GM12878 (cell line): ENCODE results near the gene FBN3. TPM values are rescaled to one million over a fixed set of nuclear protein-coding genes. Genes with fewer than 3 reads are reported as not detected.
A peak's percentile ranks its signal among the peaks of the same experiment; 100 is the strongest.

ENCODE experiments used
- ATAC-seq: fragments of 200-7000 bp; cut with Tn5 transposase; 3 replicates; pipeline ENCODE4 v1.9.1; 2020; ENCODE audit warnings: mild to moderate bottlenecking, moderate library complexity
- BruUV-seq: library from RNA; stranded (reverse); fragments of 400-500 nt; replicated peaks from 2 replicates; lab custom pipeline; 2021; lab: Mats Ljungman, UMichigan
- CTCF ChIA-PET: fragments of 300-600 bp; sonication (Branson Sonifier 250); formaldehyde crosslinking; extraction: SDS; loops from one replicate; lab custom pipeline; 2021; ENCODE audit warnings: inconsistent platforms; lab: Yijun Ruan, JAX
- POLR2A ChIA-PET: fragments of 350-600 bp; formaldehyde crosslinking; extraction: SDS; loops from one replicate; lab custom pipeline; 2021; ENCODE audit warnings: inconsistent platforms; lab: Charles Lee
- RAD21 ChIA-PET: fragments of 300-600 bp; sonication (Branson Sonifier 250); formaldehyde crosslinking; loops from one replicate; lab custom pipeline; 2023; ENCODE audit warnings: antibody characterized with exemption; ENCODE audit not compliant: unreplicated experiment; lab: Charles Lee
- SMC1A ChIA-PET: fragments of 300-600 bp; sonication (Branson Sonifier 250); formaldehyde crosslinking; loops from one replicate; lab custom pipeline; 2023; ENCODE audit not compliant: unreplicated experiment, uncharacterized antibody; lab: Charles Lee
- DNase-seq: peaks from one replicate; pipeline ENCODE4 v3.0.0-alpha.2; 2011; ENCODE audit warnings: low read depth, low spot score
- FAIRE-seq: peaks from 3 replicates; lab custom pipeline; 2011; peaks lifted over from hg19 to GRCh38; lab: Jason Lieb, UNC
- H2AFZ ChIP-seq: 2 replicates; pipeline ENCODE4 v1.6.0; 2011; ENCODE audit warnings: low read depth, low read length, control low read depth; ENCODE audit not compliant: control insufficient read depth
- H3K27ac ChIP-seq: 2 replicates; pipeline ENCODE4 v1.5.1; 2011; ENCODE audit warnings: control low read depth; ENCODE audit not compliant: control insufficient read depth, insufficient read depth
- H3K27me3 ChIP-seq, 2 experiments: replicated peaks in 1 of 2; 2 replicates each; pipeline versions ENCODE4 v1.6.0 to v1.6.1; 2011; ENCODE audit warnings: low read length in 1 of 2; ENCODE audit not compliant: control insufficient read depth in 2 of 2, insufficient read depth in 2 of 2
- H3K36me3 ChIP-seq, 2 experiments: 2 replicates each; pipeline ENCODE4 v1.5.1; 2011; ENCODE audit warnings: low read length in 1 of 2; ENCODE audit not compliant: control insufficient read depth in 2 of 2, insufficient read depth in 2 of 2
- H3K4me1 ChIP-seq: 2 replicates; pipeline ENCODE4 v1.6.1; 2011; ENCODE audit warnings: mild to moderate bottlenecking, low read length, moderate library complexity, mixed read lengths; ENCODE audit not compliant: control insufficient read depth, insufficient read depth
- H3K4me2 ChIP-seq: 2 replicates; pipeline ENCODE4 v1.6.0; 2011; ENCODE audit warnings: control low read depth; ENCODE audit not compliant: control insufficient read depth, insufficient read depth
- H3K4me3 ChIP-seq: fragments of 200-600 bp; sonication (generic); 2 replicates; pipeline ENCODE4 v1.5.1; 2016
- H3K79me2 ChIP-seq: 2 replicates; pipeline ENCODE4 v1.6.0; 2011; ENCODE audit warnings: low read length; ENCODE audit not compliant: control insufficient read depth, insufficient read depth
- H3K9ac ChIP-seq: 2 replicates; pipeline ENCODE4 v1.8.0; 2011; ENCODE audit warnings: low read length, control low read depth, mixed read lengths; ENCODE audit not compliant: control insufficient read depth, insufficient read depth
- H3K9me3 ChIP-seq: replicated peaks from 3 replicates; pipeline ENCODE4 v1.5.1; 2011; ENCODE audit warnings: mild to moderate bottlenecking, low read length; ENCODE audit not compliant: control insufficient read depth, insufficient read depth
- H4K20me1 ChIP-seq: 2 replicates; pipeline ENCODE4 v1.6.0; 2011; ENCODE audit not compliant: control insufficient read depth, insufficient read depth
- BCL11A ChIP-seq: IDR thresholded peaks from 2 replicates; pipeline ENCODE4 v1.6.1; 2011; ENCODE audit warnings: low read depth, low read length
- EP300 ChIP-seq, 2 experiments: fragments of 150-350 bp in 1 of 2; IDR thresholded peaks; 2 replicates each; pipeline ENCODE4 v1.6.1; 2011 to 2012; ENCODE audit warnings: low read depth in 2 of 2, low read length in 2 of 2, borderline replicate concordance in 1 of 2, improper control_type of control experiment in 1 of 2, inconsistent platforms in 1 of 2; ENCODE audit not compliant: control insufficient read depth in 1 of 2
- RB1 ChIP-seq: fragments of 450-650 bp; formaldehyde crosslinking; IDR thresholded peaks from 2 replicates; pipeline ENCODE4 v1.6.1; 2017; ENCODE audit warnings: mild to moderate bottlenecking, borderline replicate concordance
- WGBS: methylation state at CpG from one replicate; pipeline ENCODE4 v1.1.6; 2016; ENCODE audit warnings: low lambda C conversion rate; ENCODE audit not compliant: insufficient replicate concordance, insufficient coverage; ENCODE audit errors: missing lambda C conversion rate; 5-methylcytosine and 5-hydroxymethylcytosine counted together
- in situ Hi-C: fragments of 300-500 bp; cut with MboI; formaldehyde crosslinking; loops from 9 replicates; pipeline ENCODE4 v1.14.3; 2018; ENCODE audit warnings: mixed read lengths
- intact Hi-C: fragments of 100-400 bp; cut with micrococcal nuclease; formaldehyde crosslinking; loops from one replicate; pipeline ENCODE4 v1.14.2; 2022; ENCODE audit not compliant: unreplicated experiment
- polyA plus RNA-seq, 11 experiments: library from polyadenylated mRNA; depleted of rRNA in 4 of 11; unstranded in 6 of 11; stranded (reverse) in 5 of 11; fragments of >200 nt; fragmentation: Nextera tagmentation in 4 of 11; fragmentation: Illumina TruSeq in 1 of 11; extraction: Ambion mirVana in 4 of 11; extraction: Trizol in 1 of 11; gene quantifications; 1 replicate in 1 of 11; 2 replicates in 10 of 11; pipeline versions ENCODE4 v1.2.1 to v1.2.3, GENCODE V29; 2011 to 2016; ENCODE audit warnings: inconsistent platforms in 2 of 11, missing spikeins in 2 of 11, low read depth in 1 of 11
- total RNA-seq, 4 experiments: library from RNA; depleted of rRNA in 3 of 4; stranded (reverse); fragments of >200 nt in 3 of 4; fragmentation: Illumina TruSeq in 1 of 4; extraction: Trizol in 1 of 4; gene quantifications; 2 replicates each; pipeline versions ENCODE4 v1.2.1 to v1.2.3, GENCODE V29; 2013 to 2021
- TF ChIP-seq, protein P1 (sequence below): fragments of 450-650 bp; IDR thresholded peaks from 2 replicates; pipeline ENCODE4 v1.6.1; 2016; ENCODE audit warnings: mild to moderate bottlenecking, moderate library complexity, borderline replicate concordance
- TF ChIP-seq, protein P2 (sequence below): fragments of 450-650 bp; IDR thresholded peaks from 2 replicates; pipeline ENCODE4 v1.6.1; 2017; ENCODE audit warnings: mild to moderate bottlenecking, low read depth, inconsistent platforms; ENCODE audit not compliant: poor library complexity, severe bottlenecking
- TF ChIP-seq, protein P3 (sequence below): fragments of 450-650 bp; IDR thresholded peaks from 2 replicates; pipeline ENCODE4 v1.6.1; 2017; ENCODE audit warnings: low read depth, mild to moderate bottlenecking, moderate library complexity

Gene FBN3
- total and polyA plus RNA-seq, 10 of the 15 experiments (the other 5 are each of a cell fraction or from before 2014, with no cell fraction given) = 0.05 TPM; not detected in 9

DNA sequence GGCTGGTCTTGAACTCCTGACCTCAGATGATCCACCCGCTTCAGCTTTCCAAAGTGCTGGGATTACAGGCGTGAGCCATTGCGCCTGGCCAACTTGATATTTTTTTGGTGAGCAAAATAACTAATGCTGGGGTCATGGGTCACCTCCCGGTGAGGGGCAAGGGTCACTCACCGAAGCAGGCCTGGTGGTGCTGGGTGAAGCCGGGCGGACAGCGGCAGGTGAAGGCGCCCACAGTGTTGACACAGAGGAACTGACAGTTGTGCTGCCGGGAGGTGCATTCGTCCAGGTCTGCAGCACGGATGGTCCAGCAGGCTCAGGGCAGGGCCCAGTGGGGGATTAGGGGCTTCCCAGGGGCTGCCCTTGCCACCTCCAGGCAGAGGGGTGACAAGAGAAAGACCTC lies 68.6 kb downstream of the FBN3 start:
- CTCF ChIA-PET = no interaction called here
- WGBS = 75% methylated on average over 11 of the region's 12 CpGs

DNA sequence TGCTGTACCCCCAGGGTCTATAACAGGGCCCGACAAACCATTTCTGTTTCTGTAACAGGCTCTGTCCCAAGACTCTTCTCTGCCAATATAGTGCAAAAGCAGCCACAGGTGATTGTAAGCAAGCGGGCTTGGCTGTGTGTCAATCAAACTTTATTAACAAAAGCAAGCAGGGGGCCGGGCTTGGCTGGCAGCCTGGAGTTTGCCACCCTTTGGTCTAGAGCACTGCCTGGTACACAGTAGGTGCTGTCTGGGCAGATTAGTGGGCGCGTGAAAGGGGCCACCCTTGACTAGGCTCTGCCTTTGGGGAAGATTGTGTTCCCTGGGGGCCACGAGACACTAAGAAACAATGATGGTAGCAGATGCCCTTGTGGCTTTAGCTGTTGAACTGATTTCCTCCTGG lies 69.4 kb downstream of the FBN3 start:
- ChIA-PET SMC1A (no interaction called here), CTCF (no interaction called here), RAD21 (no interaction called here), POLR2A (no interaction called here)
- no peak for ATAC-seq
- BruUV-seq = no TSS peak
- Histone ChIP-seq H3K36me3 (no peaks in the 10 kb centered on the region), H3K27ac (no peak overlapping the region), H3K9me3 (no peaks in the 10 kb centered on the region), H4K20me1 (no peaks in the 10 kb centered on the region), H3K79me2 (no peaks in the 10 kb centered on the region), H3K4me3 (no peak overlapping the region), H3K4me1 (no peaks in the 10 kb centered on the region), H3K4me2 (no peak overlapping the region), H3K9ac (no peak overlapping the region), H3K27me3 (no peaks in the 10 kb centered on the region), H2AFZ (no peak overlapping the region)
- DNase-seq = no peak
- intact Hi-C loops (no loop called here), in situ Hi-C loops (no loop called here)
- WGBS = 38% methylated on average over 6 of the region's 6 CpGs
- no peak for TF ChIP-seq BCL11A
- no peak for TF ChIP-seq EP300 (IDR thresholded peaks at IDR 0.05; ENCODE audit: borderline replicate concordance in 1 of 2, control insufficient read depth in 1 of 2, low read depth in 2 of 2, low read length in 2 of 2)
- TF ChIP-seq, protein P1, sequence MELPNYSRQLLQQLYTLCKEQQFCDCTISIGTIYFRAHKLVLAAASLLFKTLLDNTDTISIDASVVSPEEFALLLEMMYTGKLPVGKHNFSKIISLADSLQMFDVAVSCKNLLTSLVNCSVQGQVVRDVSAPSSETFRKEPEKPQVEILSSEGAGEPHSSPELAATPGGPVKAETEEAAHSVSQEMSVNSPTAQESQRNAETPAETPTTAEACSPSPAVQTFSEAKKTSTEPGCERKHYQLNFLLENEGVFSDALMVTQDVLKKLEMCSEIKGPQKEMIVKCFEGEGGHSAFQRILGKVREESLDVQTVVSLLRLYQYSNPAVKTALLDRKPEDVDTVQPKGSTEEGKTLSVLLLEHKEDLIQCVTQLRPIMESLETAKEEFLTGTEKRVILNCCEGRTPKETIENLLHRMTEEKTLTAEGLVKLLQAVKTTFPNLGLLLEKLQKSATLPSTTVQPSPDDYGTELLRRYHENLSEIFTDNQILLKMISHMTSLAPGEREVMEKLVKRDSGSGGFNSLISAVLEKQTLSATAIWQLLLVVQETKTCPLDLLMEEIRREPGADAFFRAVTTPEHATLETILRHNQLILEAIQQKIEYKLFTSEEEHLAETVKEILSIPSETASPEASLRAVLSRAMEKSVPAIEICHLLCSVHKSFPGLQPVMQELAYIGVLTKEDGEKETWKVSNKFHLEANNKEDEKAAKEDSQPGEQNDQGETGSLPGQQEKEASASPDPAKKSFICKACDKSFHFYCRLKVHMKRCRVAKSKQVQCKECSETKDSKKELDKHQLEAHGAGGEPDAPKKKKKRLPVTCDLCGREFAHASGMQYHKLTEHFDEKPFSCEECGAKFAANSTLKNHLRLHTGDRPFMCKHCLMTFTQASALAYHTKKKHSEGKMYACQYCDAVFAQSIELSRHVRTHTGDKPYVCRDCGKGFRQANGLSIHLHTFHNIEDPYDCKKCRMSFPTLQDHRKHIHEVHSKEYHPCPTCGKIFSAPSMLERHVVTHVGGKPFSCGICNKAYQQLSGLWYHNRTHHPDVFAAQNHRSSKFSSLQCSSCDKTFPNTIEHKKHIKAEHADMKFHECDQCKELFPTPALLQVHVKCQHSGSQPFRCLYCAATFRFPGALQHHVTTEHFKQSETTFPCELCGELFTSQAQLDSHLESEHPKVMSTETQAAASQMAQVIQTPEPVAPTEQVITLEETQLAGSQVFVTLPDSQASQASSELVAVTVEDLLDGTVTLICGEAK = peak; percentile 30; the same call in 1 of the 2 replicates
- no peak for TF ChIP-seq RB1
- TF ChIP-seq, protein P2, sequence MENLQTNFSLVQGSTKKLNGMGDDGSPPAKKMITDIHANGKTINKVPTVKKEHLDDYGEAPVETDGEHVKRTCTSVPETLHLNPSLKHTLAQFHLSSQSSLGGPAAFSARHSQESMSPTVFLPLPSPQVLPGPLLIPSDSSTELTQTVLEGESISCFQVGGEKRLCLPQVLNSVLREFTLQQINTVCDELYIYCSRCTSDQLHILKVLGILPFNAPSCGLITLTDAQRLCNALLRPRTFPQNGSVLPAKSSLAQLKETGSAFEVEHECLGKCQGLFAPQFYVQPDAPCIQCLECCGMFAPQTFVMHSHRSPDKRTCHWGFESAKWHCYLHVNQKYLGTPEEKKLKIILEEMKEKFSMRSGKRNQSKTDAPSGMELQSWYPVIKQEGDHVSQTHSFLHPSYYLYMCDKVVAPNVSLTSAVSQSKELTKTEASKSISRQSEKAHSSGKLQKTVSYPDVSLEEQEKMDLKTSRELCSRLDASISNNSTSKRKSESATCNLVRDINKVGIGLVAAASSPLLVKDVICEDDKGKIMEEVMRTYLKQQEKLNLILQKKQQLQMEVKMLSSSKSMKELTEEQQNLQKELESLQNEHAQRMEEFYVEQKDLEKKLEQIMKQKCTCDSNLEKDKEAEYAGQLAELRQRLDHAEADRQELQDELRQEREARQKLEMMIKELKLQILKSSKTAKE = no peak
- FAIRE-seq = no peak

More for the DNA sequence above, 68.6 kb downstream of the FBN3 start:
- no peaks in the 10 kb centered on the region for H3K9me3 ChIP-seq
- TF ChIP-seq, protein P3, sequence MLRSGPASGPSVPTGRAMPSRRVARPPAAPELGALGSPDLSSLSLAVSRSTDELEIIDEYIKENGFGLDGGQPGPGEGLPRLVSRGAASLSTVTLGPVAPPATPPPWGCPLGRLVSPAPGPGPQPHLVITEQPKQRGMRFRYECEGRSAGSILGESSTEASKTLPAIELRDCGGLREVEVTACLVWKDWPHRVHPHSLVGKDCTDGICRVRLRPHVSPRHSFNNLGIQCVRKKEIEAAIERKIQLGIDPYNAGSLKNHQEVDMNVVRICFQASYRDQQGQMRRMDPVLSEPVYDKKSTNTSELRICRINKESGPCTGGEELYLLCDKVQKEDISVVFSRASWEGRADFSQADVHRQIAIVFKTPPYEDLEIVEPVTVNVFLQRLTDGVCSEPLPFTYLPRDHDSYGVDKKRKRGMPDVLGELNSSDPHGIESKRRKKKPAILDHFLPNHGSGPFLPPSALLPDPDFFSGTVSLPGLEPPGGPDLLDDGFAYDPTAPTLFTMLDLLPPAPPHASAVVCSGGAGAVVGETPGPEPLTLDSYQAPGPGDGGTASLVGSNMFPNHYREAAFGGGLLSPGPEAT = no peak
- DNase-seq = no peak
- H3K79me2 ChIP-seq = no peaks in the 10 kb centered on the region
- H3K4me2 ChIP-seq = no peak overlapping the region
- H3K36me3 ChIP-seq = no peaks in the 10 kb centered on the region
- in situ Hi-C loops = no loop called here
- no peaks in the 10 kb centered on the region for H4K20me1 ChIP-seq
- intact Hi-C loops = no loop called here
- ChIA-PET POLR2A (no interaction called here), SMC1A (no interaction called here), RAD21 (no interaction called here)
- no peak overlapping the region for H3K9ac ChIP-seq
- H3K4me1 ChIP-seq = no peaks in the 10 kb centered on the region
- H2AFZ ChIP-seq = no peak overlapping the region
- no TSS peak for BruUV-seq
- no peak overlapping the region for H3K4me3 ChIP-seq
- no peak for FAIRE-seq
- H3K27ac ChIP-seq = no peak overlapping the region
- H3K27me3 ChIP-seq = no peaks in the 10 kb centered on the region
- ATAC-seq = no peak
